ENCODE results near the gene TYMP. TPM values are rescaled to one million over a fixed set of nuclear protein-coding genes. Genes with fewer than 3 reads are reported as not detected.

Gene TYMP
- total and polyA plus RNA-seq, 2 of the 4 experiments (the other 2 are of a cell fraction), result 0.18 to 0.74 TPM

DNA sequence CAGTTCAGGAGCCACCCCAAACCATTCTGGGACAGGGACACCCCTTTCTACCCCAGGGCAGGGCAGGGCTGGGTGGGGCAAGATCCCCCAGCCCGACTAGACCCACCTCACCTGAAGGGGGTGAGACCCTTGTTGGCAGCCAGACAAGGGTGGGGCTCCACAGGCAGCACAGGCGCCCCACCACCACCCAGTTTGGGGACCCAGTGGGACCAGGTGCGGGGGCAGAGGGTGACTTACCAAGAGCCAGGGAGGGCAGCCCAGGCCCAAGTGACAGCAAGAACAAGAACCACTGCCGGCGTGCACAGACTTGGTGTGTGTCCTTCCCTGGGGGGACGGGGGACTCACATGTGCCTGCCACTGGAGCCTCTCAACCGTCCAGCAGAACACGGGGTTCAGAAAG lies 46.3 kb downstream of the TYMP start:
- Histone ChIP-seq H4K8ac (ENCODE audit: low read depth in 2 of 2, low read length in 2 of 2) (no peak overlapping the region), H3K4ac (ENCODE audit: low read depth, low read length) (no peak overlapping the region), H2BK15ac (ENCODE audit: low read depth, low read length) (no peak overlapping the region), H3K14ac (replicated peaks; ENCODE audit: low read depth, low read length) (no peak overlapping the region), H3K27me3 (ENCODE audit: control insufficient read depth, insufficient read depth, low read length) (peaks cover 21% of the 10 kb centered on the region), H3K4me3 (ENCODE audit: insufficient read depth, low read depth, low read length) (no peak overlapping the region), H2AK5ac (ENCODE audit: low read depth, low read length) (no peak overlapping the region), H4K5ac (ENCODE audit: low read depth, low read length) (no peak overlapping the region), H2AFZ (replicated peaks; ENCODE audit: low read length, poor library complexity) (no peak overlapping the region), H2BK120ac (ENCODE audit: low read depth, low read length) (no peak overlapping the region), H4K20me1 (ENCODE audit: insufficient read depth, low read length) (no peaks in the 10 kb centered on the region; the same call in 1 of the 2 replicates), H3K9me1 (ENCODE audit: insufficient read depth, low read length) (no peaks in the 10 kb centered on the region; the same call in 1 of the 2 replicates), H3K4me1 (ENCODE audit: control insufficient read depth, insufficient read depth, low read length) (no peaks in the 10 kb centered on the region), H3K18ac (ENCODE audit: low read depth, low read length) (no peak overlapping the region), H3K79me1 (ENCODE audit: low read depth in 1 of 2, low read length in 2 of 2) (peaks cover 0 to 3% of the 10 kb centered on the region in 2 experiments; a peak in 1 of 4 replicates), H2BK20ac (ENCODE audit: low read depth, low read length) (no peak overlapping the region), H3K56ac (ENCODE audit: extremely low read depth, insufficient read depth, low read length) (no peak overlapping the region), H3K27ac (ENCODE audit: insufficient read depth, low read length) (no peak overlapping the region), H2BK5ac (ENCODE audit: low read depth, low read length, poor library complexity, severe bottlenecking) (no peak overlapping the region), H3K23ac (ENCODE audit: low read depth, low read length) (no peak overlapping the region), H3K36me3 (ENCODE audit: control insufficient read depth, insufficient read depth, low read length) (peaks cover 4% of the 10 kb centered on the region; the same call in 1 of the 2 replicates), H2AK9ac (replicated peaks; ENCODE audit: low read depth, low read length, poor library complexity) (no peak overlapping the region), H3K4me2 (ENCODE audit: low read depth, low read length) (no peak overlapping the region), H4K91ac (ENCODE audit: insufficient read depth, low read depth, low read length) (no peak overlapping the region), H3K9ac (ENCODE audit: low read depth, low read length) (no peak overlapping the region), H3K9me3 (ENCODE audit: control insufficient read depth, insufficient read depth, low read length) (no peaks in the 10 kb centered on the region)
- ChIA-PET POLR2A (ENCODE audit: unreplicated experiment) (no interaction called here), CTCF (no interaction called here)
- 81% methylated on average over 6 of the region's 8 CpGs; no CpG with 5 or more reads in 1 of the 2 experiments for WGBS, 2 experiments (ENCODE audit: extremely low coverage in 2 of 2, insufficient read length in 1 of 2)
- in situ Hi-C loops (cut with MboI; ENCODE audit: low sequenced_read_pairs) (no loop called here), intact Hi-C loops (cut with micrococcal nuclease) (no loop called here), dilution Hi-C loops (cut with HindIII; ENCODE audit: low sequenced_read_pairs, unreplicated experiment) (no loop called here)
- TF ChIP-seq RCOR1 (IDR thresholded peaks at IDR 0.05; ENCODE audit: insufficient replicate concordance, low read length) (no peak), SMC3 (IDR thresholded peaks at IDR 0.05; ENCODE audit: low read depth, low read length) (no peak), MXI1 (IDR thresholded peaks at IDR 0.05; ENCODE audit: borderline replicate concordance, low read depth, low read length) (no peak), FOS (IDR thresholded peaks at IDR 0.05; ENCODE audit: low read depth, low read length) (no peak), BHLHE40 (IDR thresholded peaks at IDR 0.05; ENCODE audit: low read depth, low read length) (no peak), POLR2A (IDR thresholded peaks at IDR 0.05; ENCODE audit: low read depth, low read length) (no peak), RAD21 (IDR thresholded peaks at IDR 0.05; ENCODE audit: low read length) (no peak), CEBPB (IDR thresholded peaks at IDR 0.05; ENCODE audit: low read depth, low read length) (no peak), MAFK (IDR thresholded peaks at IDR 0.05; ENCODE audit: low read depth, low read length) (no peak), CHD1 (IDR thresholded peaks at IDR 0.05; ENCODE audit: low read depth, low read length) (no peak), USF2 (IDR thresholded peaks at IDR 0.05; ENCODE audit: low read depth, low read length) (no peak), NFE2L2 (IDR thresholded peaks at IDR 0.05; ENCODE audit: low read depth, low read length) (no peak), RFX5 (IDR thresholded peaks at IDR 0.05; ENCODE audit: low read depth, low read length) (no peak)
- TF ChIP-seq, protein P1, sequence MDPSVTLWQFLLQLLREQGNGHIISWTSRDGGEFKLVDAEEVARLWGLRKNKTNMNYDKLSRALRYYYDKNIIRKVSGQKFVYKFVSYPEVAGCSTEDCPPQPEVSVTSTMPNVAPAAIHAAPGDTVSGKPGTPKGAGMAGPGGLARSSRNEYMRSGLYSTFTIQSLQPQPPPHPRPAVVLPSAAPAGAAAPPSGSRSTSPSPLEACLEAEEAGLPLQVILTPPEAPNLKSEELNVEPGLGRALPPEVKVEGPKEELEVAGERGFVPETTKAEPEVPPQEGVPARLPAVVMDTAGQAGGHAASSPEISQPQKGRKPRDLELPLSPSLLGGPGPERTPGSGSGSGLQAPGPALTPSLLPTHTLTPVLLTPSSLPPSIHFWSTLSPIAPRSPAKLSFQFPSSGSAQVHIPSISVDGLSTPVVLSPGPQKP (IDR thresholded peaks at IDR 0.05; ENCODE audit: borderline replicate concordance, low read depth, low read length), result no peak
- TF ChIP-seq, protein P2, sequence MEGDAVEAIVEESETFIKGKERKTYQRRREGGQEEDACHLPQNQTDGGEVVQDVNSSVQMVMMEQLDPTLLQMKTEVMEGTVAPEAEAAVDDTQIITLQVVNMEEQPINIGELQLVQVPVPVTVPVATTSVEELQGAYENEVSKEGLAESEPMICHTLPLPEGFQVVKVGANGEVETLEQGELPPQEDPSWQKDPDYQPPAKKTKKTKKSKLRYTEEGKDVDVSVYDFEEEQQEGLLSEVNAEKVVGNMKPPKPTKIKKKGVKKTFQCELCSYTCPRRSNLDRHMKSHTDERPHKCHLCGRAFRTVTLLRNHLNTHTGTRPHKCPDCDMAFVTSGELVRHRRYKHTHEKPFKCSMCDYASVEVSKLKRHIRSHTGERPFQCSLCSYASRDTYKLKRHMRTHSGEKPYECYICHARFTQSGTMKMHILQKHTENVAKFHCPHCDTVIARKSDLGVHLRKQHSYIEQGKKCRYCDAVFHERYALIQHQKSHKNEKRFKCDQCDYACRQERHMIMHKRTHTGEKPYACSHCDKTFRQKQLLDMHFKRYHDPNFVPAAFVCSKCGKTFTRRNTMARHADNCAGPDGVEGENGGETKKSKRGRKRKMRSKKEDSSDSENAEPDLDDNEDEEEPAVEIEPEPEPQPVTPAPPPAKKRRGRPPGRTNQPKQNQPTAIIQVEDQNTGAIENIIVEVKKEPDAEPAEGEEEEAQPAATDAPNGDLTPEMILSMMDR (conservative IDR thresholded peaks at IDR 0.05; ENCODE audit: low read depth, low read length), result no peak
- DNase-seq, result no peak
- no peak for ATAC-seq (ENCODE audit: low read depth)
- no TSS peak for BruUV-seq (replicated peaks)
